ENCODE results near the gene SCARF1.

DNA sequence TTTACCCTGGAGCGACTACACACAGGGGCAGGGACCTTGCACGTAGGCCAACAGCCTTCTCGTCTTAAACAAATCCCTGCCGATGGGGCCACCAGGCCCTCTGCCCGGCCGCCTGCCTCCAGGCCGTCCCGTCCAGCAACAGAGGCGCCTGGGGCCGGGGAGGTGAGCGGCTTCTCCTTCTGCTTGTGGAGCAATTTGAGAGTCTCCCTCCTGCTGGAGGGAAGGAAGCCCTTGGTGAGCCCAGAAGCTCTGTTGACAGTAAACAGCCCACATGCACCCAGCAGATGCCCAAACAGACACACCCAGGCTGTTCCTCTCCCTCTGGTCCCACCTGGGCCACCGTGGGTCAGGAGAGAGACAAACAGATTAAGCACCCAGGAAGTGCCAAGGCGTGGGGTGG is 25.0 kb downstream of the SCARF1 start:
- TF ChIP-seq CTCF (conservative IDR thresholded peaks at IDR 0.05; ENCODE audit: low read length) (no peak), EZH2phosphoT487 (IDR thresholded peaks at IDR 0.05; ENCODE audit: borderline replicate concordance, low read depth, low read length) (no peak)

All from OCI-LY7 (cell line).